Stimulated activated CD4-positive, alpha-beta T cell treated with anti-CD3 and anti-CD28 coated beads, Interleukin-4, amount 100 ng/mL, for 24 hours (primary cell): ENCODE results near the gene SRSF11.
"Not testable (repeated sequence)": the region's sequence is repeated elsewhere in the genome, so short reads cannot be mapped to it uniquely, and the experiment has no call there.

ENCODE experiments used
- DNase-seq: peaks from one replicate; pipeline ENCODE4 v3.0.0-alpha.2; 2020

Gene SRSF11, protein sequence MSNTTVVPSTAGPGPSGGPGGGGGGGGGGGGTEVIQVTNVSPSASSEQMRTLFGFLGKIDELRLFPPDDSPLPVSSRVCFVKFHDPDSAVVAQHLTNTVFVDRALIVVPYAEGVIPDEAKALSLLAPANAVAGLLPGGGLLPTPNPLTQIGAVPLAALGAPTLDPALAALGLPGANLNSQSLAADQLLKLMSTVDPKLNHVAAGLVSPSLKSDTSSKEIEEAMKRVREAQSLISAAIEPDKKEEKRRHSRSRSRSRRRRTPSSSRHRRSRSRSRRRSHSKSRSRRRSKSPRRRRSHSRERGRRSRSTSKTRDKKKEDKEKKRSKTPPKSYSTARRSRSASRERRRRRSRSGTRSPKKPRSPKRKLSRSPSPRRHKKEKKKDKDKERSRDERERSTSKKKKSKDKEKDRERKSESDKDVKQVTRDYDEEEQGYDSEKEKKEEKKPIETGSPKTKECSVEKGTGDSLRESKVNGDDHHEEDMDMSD

DNA sequence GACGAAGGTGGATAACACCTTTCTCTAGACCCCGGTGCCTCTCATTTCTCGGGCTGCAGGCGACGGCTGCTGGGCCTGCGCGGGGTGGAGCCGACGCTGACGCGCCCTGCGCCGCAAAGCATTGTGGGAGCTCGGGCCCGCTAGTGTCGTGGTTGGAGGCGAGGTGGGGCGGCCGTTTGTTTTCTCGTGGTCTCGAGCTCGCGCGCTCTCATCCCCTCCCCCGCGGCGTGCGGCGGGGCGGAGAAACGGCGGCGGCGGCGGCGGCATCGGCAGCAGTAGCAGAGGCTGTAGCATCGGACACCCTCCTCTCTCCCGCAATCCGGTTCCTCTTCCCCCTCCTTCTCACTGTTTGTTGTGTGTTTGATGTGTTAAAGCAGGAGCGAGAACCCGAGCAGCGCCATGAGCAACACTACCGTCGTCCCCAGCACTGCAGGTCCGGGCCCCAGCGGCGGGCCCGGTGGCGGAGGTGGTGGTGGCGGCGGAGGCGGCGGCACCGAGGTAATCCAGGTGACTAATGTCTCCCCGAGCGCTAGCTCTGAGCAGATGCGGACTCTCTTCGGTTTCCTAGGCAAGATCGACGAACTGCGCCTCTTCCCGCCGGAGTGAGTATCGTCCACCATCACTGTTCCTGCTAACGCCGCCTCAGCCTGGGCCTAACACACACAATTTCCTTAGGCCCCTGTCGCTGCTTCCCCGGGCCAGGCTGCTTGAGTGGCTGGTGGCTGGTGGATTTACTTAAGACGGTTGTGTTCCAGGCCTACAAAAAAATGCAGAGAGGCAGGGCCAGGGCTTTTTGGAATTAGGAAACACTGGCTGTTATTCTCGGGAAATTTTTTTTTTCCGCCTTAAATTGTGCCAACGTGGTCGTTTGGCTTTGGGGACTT, at the start of gene SRSF11:
TSS of gene SRSF11 (plus strand) at position 143 of the 884 bp plus-strand sequence. CDS start at position 400, 257 bp downstream.
- DNase-seq: peak; percentile 98

DNA sequence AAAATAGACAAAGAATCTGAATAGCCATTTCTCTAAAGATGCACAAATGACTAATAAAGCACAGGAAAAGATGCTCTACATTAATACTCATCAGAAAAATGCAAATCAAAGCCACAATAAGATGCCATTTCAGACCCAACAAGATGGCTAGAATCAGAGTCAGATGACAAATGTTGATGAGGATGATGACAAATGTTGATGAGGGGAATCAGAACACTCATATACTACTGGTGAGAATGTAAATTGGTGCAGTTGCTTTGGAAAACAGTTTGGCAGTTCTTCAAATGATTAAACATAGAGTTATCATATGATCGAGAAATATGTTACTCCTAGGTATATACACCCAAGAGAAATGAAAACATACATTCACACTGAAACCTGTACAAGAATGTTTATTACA, 49.7 kb upstream of the SRSF11 start:
- DNase-seq: no peak

DNA sequence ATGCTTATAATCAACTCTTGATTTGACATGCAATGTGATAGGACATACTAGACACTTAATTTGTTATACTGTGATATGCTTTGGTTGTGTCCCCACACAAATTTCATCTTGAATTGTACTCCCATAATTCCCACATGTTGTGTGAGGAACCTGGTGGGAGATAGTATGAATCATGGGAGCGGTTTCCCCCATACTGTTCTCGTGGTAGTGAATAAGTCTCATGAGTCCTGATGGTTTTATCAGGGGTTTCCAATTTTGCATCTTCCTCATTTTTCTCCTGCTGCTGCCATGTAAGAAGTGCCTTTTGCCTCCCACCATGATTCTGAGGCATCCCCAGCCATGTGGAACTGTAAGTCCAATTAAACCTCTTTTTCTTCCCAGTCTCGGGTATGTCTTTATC, 36.0 kb upstream of the SRSF11 start:
- not testable (repeated sequence) for DNase-seq

DNA sequence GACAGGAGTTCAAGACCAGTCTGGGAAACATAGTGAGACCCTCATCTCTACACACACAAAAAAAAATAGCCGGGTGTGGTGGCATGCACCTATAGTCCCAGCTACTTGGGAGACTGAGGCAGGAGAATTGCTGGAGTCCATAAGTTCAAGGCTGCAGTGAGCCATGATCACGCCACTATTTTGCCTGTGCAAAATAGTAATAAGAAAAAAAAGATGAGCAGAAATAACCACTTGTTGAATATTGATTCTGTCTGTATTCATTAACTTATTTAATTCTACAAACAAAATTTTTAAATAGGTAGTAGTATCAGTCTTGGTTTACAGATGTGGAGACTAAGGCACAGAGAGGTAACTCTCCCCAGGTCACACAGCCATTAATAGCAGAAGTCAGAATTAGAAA, 32.7 kb upstream of the SRSF11 start:
- DNase-seq: no peak

DNA sequence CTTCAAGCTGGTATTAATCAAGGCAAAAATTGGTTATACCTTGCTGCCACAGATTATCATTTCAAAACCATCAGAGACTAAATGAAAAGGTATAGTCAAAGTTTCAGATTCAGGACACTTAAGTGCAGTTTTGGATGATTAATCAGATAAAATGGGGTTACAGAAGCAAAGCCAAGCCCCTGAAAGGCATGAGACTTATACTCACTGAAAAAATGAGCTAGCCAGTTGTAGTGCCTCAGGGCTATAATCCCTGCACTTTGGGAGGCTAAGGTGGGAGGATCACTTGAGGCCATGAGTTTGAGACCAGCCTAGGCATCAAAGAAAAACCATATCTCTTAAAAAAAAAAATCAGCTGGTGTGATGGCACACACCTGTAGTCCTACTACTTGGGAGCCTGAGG, 31.0 kb upstream of the SRSF11 start:
- no peak for DNase-seq

DNA sequence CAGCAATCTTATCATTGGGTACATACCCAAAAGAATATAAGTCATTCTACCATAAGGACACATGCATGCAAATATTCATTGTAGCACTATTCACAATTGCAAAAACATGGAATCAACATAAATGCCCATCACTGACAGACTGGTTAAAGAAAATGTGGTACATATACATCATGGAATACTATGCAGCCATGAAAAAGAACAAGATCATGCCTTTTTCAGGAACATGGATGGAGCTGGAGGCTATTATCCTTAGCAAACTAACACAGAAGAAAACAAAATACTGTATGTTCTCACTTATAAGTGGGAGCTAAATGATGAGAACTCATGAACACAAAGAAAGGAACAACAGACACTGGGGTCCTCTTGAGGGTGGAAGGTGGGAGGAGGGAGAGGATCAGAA, 28.7 kb upstream of the SRSF11 start:
- not testable (repeated sequence) for DNase-seq

DNA sequence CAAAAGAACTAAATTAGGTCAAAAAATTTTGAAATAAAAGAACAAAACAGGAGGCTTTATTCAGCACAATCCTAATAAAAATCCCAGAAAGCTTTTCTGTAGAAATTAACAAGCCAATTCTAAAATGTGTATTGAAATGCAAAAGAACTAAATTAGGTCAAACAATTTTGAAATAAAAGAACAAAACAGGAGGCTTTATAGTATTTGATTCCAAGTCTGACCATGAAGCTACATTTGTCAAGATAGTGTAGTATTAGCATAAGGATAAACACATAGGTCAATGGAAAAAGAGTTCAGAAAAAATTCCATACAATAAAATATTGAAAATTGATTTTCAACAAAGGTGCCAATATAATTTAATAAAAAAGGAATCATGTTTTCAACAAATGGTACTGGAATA, 26.6 kb upstream of the SRSF11 start:
- DNase-seq: no peak

DNA sequence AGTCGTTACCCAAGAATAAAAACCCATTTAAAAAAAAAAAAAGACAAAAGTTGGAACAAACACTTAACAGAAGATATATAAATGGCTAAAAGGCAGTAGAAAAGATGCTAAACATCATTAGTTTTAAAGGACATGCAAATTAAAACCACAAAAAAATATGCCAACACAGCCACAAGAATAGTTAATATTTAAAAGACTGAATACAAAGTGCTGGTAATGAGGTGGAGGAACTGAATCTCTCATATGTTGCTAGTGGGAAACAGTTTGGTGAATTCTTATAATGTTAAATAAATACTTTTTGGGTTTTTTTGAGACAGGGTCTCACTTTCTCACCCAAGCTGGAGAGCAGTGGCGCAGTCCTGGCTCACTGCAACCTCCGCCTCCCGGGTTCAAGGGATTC, 25.8 kb upstream of the SRSF11 start:
- DNase-seq: no peak

DNA sequence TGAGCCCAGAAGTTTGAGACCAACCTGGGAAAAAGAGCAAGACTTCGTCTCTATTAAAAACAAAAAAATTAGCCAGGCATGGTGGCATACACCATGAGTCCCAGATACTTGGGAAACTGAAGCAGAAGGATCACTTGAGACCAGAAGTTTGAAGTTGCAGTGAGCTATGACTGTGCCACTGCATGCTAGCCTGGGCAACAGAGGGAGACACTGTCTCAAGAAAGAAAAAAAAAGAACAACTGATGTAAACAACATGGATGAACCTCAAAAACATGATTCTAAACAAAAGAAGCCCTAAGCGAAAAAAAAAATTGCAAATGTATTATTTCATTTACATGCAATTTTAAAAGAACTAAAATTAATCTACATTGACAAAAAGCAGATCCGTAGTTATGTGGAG, 24.8 kb upstream of the SRSF11 start:
- DNase-seq: no peak

DNA sequence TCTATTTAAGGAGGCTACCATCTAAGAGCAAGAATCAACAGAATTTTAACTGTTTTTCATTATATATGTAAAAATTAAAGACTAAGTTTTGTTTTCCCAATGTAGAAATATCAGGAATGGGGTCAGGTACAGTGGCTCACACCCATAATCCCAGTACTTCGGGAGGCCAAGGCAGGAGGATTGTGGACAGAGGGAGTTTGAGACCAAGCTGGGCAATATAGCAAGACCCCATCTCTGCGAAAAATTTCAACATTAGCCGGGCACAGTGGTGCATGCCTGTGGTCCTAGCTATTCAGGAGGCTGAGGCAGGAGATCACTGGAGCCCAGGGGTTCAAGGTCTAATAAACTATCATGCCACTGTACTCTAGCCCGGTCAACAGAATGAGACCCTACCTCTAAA, 21.1 kb upstream of the SRSF11 start:
- no peak for DNase-seq

DNA sequence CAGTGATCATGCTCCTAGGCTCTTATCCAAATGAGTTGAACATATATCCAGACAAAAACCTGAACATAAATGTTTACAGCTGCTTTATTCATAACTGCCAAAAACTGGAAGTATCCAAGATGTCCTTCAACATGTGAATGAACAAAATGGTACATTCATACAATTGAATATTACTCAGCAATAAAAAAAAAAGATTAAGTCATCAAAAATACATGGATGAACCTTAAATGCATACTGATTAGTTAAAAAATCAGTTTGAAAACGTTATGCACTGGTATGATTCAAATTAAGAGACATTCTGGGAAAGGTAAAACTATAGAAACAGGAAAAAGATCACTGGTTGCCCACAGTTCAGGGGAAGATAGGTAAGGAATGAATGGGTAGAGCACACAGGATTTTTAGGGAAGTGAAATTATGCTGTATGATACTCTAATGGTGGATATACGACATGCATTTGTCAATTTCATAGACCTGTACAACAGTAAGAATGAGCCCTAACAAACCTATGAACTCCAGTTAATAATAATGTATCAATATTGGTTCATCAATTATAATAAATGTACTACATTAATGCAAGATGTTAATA, 18.9 kb upstream of the SRSF11 start:
- DNase-seq: no peak

DNA sequence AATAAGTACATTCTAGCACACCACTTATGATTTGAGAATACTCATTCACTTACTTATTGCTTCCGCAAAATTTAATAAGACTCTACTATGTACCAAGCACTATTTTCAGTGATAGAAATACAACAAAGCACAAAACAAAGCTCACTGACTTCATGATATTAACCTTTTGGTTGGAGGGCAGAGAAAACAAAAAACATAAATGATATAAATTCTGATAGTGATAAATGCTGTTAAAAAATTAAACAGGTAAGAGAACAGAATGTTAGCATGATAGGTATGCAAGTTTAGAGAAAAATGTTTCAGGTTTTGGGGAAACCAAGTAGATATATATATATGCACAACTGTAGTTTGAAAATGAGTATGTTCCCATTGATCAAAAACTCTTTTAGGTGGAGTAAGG, 17.0 kb upstream of the SRSF11 start:
- DNase-seq: no peak

DNA sequence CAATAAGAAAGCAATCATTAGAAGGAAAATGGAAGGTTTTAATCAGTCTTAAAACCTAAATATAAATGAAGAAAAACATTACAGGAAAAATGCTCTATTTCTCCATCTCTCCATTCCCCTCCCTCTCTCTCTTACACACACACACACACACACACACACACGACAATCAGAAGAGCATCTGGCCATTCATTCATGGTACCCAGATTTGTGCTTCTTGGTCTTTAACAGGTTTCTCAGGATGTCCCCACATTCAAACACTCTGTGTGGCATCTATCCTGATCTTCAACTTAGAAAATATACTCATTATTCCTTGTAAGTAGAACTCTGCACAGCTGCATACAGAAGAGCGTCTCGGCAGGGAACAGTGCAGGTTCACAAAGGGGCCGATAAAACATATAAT, 16.6 kb upstream of the SRSF11 start:
- DNase-seq: no peak

DNA sequence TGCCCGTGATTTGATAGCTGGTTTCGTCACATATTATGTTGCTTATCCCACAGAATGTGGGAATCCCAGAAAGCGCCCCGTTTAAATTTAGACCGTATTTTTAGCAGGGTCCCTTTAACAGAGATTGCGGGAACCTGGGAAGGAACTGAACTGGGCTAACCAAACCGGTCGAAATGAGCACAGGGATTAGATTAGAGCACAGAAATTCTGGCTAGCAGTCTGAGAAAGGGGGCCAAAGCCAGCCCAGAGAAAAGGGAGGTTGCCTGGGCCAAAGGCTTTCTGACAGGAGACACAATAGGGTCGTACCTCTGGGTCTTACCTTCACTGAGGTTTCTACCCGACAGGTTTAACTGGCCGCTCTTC, 16.1 kb upstream of the SRSF11 start:
- no peak for DNase-seq

DNA sequence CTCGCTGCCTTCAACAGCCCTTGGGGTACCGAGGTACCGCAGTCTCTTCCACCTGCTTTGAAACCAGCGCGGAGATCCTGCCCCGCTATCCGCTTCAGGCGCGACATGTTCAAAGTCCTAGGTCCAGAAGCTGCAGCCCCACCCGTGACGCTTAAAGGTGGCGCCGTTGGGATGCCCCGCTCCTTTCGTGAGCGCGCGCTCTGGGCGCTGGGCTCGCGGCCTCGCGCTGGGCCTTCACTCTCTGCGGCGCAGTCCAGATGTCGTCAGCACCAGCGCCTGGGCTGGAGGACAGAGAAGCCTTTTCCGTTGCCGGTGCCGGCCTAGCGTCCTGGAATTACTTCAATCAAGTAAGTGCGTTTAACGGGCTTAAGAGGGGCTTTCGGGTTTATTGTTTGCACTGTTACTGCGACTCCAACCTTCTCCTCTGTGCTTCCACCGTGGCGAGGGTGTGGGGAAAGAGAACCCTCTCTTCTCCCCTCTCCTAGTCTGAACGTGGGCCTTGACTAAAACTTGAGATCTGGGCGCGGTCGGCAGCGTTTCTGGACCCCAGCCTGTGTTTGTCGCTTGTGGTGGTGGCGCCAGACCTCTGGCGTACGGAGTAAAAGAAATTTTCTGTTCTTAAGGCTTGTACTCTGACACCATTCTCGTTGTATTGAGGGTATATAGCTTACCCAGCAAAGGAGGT, 15.6 kb upstream of the SRSF11 start, which contains the start of gene LRRC40:
TSS of gene LRRC40 (minus strand) at position 146 of the 685 bp plus-strand sequence. CDS start at position 107, 39 bp downstream.
- peak; percentile 95 for DNase-seq

DNA sequence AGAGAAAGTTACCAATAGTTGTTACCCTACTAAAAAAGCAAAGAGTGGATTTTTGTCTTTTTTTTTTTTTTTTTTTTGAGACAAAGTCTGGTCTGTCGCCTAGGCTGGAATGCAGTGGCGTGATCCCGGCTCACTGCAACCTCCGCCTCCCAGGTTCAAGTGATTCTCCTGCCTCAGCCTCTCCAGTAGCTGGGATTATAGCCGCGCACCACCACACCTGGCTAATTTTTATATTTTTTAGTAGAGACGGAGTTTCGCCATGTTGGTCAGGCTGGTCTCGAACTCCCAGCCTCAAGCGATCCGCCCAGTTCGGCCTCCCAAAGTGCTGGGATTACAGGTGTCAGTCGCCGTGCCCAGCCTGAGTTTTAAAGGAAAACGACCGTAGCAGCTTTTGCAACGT, 14.3 kb upstream of the SRSF11 start:
- DNase-seq: not testable (repeated sequence)

DNA sequence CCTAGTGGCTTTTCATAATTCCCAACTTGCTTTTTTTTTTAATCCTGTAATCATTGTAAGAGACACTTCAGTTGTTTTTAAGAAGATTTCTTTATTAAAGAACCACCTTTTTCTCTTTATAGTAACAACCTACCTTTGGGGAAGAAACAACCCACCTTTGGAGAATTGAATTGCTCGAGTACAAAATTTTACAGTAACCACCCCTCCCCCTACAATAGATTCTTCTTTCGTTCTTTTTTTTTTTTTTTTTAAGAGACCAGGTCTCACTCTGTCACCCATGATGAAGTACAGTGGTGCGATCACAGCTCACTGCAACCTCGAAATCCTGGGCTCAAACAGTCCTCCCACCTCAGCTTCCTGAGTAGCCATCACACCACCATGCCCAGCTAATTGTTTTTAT, 13.7 kb upstream of the SRSF11 start:
- no peak for DNase-seq

DNA sequence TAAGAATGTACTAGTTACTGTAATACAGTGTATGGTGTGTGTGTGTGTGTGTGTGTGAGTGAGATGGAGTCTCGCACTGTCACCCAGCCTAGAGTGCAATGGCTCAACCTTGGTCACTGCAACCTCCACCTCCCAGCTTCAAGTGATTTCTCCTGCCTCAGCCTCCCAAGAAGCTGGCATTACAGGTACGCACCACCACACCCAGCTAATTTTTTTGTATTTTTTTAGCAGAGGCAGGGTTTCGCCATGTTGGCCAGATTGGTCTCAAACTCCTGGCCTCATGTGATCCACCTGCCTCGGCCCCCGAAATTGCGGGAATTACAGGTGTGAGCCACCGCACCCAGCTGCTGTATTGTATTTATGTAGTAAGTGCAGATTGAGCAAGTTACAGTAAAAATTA, 12.9 kb upstream of the SRSF11 start:
- DNase-seq: no peak

DNA sequence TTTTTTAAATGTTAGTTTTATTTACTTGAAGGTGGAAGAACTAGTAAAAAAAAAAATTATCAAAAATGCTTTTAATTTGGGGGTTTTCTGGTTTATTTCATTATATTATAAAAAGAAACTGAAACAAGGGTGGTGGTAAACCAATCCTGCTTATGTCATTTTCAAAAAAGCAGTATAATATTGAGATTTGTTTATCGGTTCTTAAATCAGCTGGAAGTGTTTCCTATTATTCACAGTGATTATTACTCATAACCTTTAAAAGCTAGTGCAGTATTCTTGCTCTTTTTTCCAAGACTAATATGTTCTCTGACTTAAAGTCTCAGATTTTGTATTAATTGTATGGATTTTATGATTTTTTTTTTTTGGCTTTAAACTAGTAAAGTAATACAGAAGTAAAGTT, 10.4 kb upstream of the SRSF11 start:
- no peak for DNase-seq

DNA sequence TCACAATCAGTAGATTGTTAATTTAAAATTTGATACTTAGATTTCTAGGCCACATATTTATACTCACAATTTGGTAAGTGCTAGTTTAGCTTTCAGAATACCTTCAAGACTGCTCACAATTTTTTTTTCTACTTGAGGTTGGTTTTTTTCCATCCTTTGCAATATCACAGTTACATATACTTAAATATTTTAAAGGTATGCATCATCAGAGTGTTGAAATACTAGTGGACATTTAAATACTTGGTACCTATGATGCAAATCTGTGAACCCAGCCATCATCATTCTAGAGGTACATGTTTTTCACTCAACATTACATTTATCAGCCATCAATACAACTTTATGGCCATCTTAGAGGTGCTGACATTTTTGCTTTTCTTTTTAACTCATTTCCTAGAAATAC, 9.6 kb upstream of the SRSF11 start:
- no peak for DNase-seq

DNA sequence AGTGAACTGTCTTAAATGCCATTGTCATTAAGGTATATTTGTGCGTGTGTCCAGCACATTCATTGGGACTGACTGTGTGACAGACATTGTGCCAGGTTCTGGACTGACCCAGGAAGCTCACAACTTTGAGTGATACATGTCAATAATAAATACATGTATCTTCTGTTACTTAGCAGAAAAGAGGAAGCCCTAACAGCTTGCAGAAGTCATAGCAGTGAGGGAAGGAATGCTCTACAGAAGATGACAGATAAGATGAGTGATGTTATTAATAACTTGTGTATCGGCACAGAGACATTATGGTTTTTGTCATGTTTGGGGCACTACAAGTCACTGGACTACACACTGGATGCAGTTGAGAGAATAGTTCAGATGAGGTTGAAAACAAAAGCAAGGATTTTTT, 1.2 kb upstream of the SRSF11 start:
- no peak for DNase-seq

DNA sequence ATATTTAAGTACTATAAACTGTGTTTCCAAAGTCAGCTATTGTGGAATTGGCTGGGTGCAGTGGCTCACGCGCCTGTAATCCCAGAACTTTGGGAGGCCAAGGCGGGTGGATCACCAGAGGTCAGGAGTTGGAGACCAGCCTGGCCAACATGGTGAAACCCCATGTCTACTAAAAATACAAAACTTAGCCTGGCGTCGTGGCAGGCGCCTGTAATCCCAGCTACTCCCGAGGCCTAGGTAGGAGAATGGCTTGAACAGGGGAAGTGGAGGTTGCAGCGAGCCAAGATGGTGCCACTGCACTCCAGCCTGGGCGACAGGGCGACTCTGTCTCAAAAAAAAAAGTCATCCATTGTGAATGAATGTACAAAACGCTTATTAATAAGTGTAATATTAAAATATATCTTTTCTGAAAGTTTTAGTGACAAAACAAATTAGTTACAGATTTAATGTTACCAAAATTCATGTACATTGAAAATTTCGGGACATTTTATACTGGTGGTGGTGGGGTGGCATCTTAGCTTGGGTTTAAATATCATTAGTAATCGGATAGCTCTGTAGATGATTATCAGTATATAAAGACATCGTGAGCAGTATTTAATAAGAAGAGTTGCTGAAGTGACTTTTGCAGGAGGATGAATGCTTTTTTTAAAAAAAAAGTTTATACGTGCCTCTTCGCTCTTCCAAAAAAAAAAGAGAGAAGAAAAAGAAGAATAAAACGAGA, 503 bp upstream of the SRSF11 start:
- DNase-seq: no peak
